Ascending aorta (tissue), 2 donors: ENCODE results near the gene MIPOL1. TPM values are rescaled to one million over a fixed set of nuclear protein-coding genes. Genes with fewer than 3 reads are reported as not detected.

Experiments used
- DNase-seq, 2 donors: peaks; one replicate each; pipeline ENCODE4 v3.0.0-alpha.2; 2019; ENCODE audit warnings: low spot score in 2 of 2
- H3K27ac ChIP-seq, 2 donors: fragments of 200-600 bp; sonication (generic); one replicate each; pipeline ENCODE4 v1.5.1; 2016 to 2017; ENCODE audit warnings: mild to moderate bottlenecking in 1 of 2
- H3K27me3 ChIP-seq: fragments of 200-600 bp; sonication (generic); one replicate; pipeline ENCODE4 v1.5.1; 2017
- H3K36me3 ChIP-seq, 2 donors: fragments of 200-600 bp; sonication (generic); one replicate each; pipeline ENCODE4 v1.5.1; 2016
- H3K4me1 ChIP-seq, 2 donors: fragments of 200-600 bp; sonication (generic); one replicate each; pipeline ENCODE4 v1.5.1; 2016 to 2017; ENCODE audit warnings: mild to moderate bottlenecking in 1 of 2
- H3K4me3 ChIP-seq, 2 donors: fragments of 200-600 bp; sonication (generic); one replicate each; pipeline ENCODE4 v1.5.1; 2016 to 2017; ENCODE audit warnings: mild to moderate bottlenecking in 1 of 2
- H3K9me3 ChIP-seq, 2 donors: fragments of 200-600 bp; sonication (generic); one replicate each; pipeline ENCODE4 v1.5.1; 2016
- intact Hi-C: fragments of 100-400 bp; cut with DNase I; formaldehyde crosslinking; loops from one replicate; pipeline ENCODE4 v1.15.1; 2023
- total RNA-seq: library from RNA; depleted of rRNA; stranded (reverse); fragments of >200 nt; gene quantifications from one replicate; pipeline ENCODE4 v1.1.0, GENCODE V29; 2016
- TF ChIP-seq, protein P1 (sequence below), 3 experiments: fragments of 200-600 bp in 2 of 3; fragments of 450-650 bp in 1 of 3; sonication (generic) in 2 of 3; IDR thresholded peaks; one replicate each; pipeline ENCODE4 v1.5.1; 2016 to 2019; ENCODE audit warnings: antibody characterized with exemption in 3 of 3, mild to moderate bottlenecking in 1 of 3, moderate library complexity in 1 of 3

MIPOL1 gene
- total RNA-seq, 1 donor from 2014 or later: 8.6 TPM

GRCh38 chr14:37422319-37422718 lies 224.6 kb downstream of the MIPOL1 start:
- H3K27ac ChIP-seq: no peak overlapping the region
- H3K9me3 ChIP-seq: no peaks in the 10 kb centered on the region
- no peaks in the 10 kb centered on the region for H3K27me3 ChIP-seq
- peaks cover 0 to 11% of the 10 kb centered on the region in 2 donors for H3K36me3 ChIP-seq
- intact Hi-C loops: no loop called here
- DNase-seq: no peak
- H3K4me1 ChIP-seq: no peaks in the 10 kb centered on the region
- H3K4me3 ChIP-seq: no peak overlapping the region
- TF ChIP-seq, protein P1, sequence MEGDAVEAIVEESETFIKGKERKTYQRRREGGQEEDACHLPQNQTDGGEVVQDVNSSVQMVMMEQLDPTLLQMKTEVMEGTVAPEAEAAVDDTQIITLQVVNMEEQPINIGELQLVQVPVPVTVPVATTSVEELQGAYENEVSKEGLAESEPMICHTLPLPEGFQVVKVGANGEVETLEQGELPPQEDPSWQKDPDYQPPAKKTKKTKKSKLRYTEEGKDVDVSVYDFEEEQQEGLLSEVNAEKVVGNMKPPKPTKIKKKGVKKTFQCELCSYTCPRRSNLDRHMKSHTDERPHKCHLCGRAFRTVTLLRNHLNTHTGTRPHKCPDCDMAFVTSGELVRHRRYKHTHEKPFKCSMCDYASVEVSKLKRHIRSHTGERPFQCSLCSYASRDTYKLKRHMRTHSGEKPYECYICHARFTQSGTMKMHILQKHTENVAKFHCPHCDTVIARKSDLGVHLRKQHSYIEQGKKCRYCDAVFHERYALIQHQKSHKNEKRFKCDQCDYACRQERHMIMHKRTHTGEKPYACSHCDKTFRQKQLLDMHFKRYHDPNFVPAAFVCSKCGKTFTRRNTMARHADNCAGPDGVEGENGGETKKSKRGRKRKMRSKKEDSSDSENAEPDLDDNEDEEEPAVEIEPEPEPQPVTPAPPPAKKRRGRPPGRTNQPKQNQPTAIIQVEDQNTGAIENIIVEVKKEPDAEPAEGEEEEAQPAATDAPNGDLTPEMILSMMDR (IDR thresholded peaks at IDR 0.05): no peak

DNA sequence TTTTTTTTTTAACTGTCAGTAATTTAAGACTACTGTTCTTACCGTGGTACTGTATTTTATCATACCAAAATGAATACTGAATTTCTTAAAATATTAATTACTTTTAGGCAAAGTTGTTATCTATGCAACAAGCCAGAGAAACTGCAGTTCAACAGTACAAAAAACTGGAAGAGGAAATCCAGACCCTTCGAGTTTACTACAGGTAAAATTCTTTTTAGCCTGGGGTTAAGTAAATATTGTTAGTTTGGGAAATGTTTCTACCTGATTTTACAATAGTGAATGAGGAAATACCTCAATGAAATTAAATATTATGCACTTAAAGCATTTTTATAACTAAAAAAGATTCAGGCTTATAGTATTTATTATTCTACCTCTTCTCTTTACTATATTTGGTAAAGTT lies 225.0 kb downstream of the MIPOL1 start:
- H3K4me1 ChIP-seq: no peaks in the 10 kb centered on the region
- TF ChIP-seq, protein P1 (IDR thresholded peaks at IDR 0.05): no peak
- no peaks in the 10 kb centered on the region for H3K9me3 ChIP-seq
- H3K4me3 ChIP-seq: no peak overlapping the region
- intact Hi-C loops: no loop called here
- no peaks in the 10 kb centered on the region for H3K27me3 ChIP-seq
- H3K27ac ChIP-seq: no peak overlapping the region
- H3K36me3 ChIP-seq: peaks cover 0 to 11% of the 10 kb centered on the region in 2 donors
- no peak for DNase-seq

- Histone ChIP-seq H3K4me1 (no peaks in the 10 kb centered on the region), H3K4me3 (no peak overlapping the region), H3K27ac (no peak overlapping the region), H3K27me3 (no peaks in the 10 kb centered on the region), H3K36me3 (peaks cover 0 to 11% of the 10 kb centered on the region in 2 donors), H3K9me3 (no peaks in the 10 kb centered on the region)
- TF ChIP-seq, protein P1 (IDR thresholded peaks at IDR 0.05): no peak
- intact Hi-C loops: no loop called here
- DNase-seq: no peak
Measured at GRCh38 chr14:37428954-37429353, 231.2 kb downstream of the MIPOL1 start.

DNA sequence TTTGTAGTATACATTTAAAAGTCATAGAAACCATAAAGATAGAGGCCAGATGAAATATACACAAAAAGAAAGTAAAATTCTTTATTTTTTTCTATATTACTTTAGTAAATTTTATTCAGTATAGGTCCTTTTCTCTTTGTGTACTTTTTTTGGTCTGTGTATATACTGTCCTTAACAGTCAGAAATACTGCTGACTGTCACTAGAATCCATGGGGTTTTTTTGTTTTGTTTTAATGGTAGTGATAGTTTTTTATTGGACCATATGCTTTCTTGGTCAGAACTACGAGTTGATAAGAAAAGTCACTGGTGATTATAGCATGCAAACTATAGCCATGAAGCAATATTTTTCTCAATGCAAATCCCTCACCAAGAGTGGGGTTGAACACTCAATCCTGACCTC lies 231.9 kb downstream of the MIPOL1 start:
- TF ChIP-seq, protein P1 (IDR thresholded peaks at IDR 0.05): no peak
- H3K9me3 ChIP-seq: no peaks in the 10 kb centered on the region
- DNase-seq: no peak
- no peak overlapping the region for H3K27ac ChIP-seq
- H3K36me3 ChIP-seq: peaks cover 0 to 4% of the 10 kb centered on the region in 2 donors
- no peak overlapping the region for H3K4me3 ChIP-seq
- no peaks in the 10 kb centered on the region for H3K27me3 ChIP-seq
- intact Hi-C loops: no loop called here
- no peaks in the 10 kb centered on the region for H3K4me1 ChIP-seq

DNA sequence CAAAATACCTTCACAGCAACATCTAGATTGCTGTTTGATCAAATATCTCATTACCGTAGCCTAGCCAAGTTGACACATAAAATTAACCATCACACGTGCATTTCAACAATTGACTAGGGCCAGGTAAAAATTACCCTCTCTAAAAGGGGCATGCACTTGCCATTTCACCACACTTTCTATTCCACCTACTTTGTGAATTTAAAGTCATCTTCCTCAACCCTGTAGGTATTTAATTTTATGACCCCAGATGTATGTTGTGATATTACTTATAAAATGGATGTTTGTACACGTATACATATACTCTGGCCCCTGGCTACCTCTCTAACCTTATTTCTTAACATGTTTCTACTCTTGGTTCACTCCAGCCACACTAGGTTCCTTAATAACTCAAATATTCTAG lies 237.1 kb downstream of the MIPOL1 start:
- Histone ChIP-seq H3K9me3 (no peaks in the 10 kb centered on the region), H3K27me3 (no peaks in the 10 kb centered on the region), H3K4me1 (no peaks in the 10 kb centered on the region), H3K36me3 (no peaks in the 10 kb centered on the region), H3K4me3 (no peak overlapping the region), H3K27ac (no peak overlapping the region)
- DNase-seq: no peak
- intact Hi-C loops: no loop called here
- TF ChIP-seq, protein P1 (IDR thresholded peaks at IDR 0.05): no peak

- intact Hi-C loops: no loop called here
- TF ChIP-seq, protein P1 (IDR thresholded peaks at IDR 0.05): no peak
- DNase-seq: no peak
- Histone ChIP-seq H3K9me3 (no peaks in the 10 kb centered on the region), H3K27ac (no peak overlapping the region), H3K4me3 (no peak overlapping the region), H3K27me3 (no peaks in the 10 kb centered on the region), H3K36me3 (no peaks in the 10 kb centered on the region), H3K4me1 (no peaks in the 10 kb centered on the region)
Measured at GRCh38 chr14:37436519-37436918, 238.8 kb downstream of the MIPOL1 start.
